HG02870 (cell line): ENCODE results near the gene LANCL1.
A peak's percentile ranks its signal among the peaks of the same experiment; 100 is the strongest.
"Not testable (repeated sequence)": the region's sequence is repeated elsewhere in the genome, so short reads cannot be mapped to it uniquely, and the experiment has no call there.

Source experiments
- ATAC-seq: cut with Tn5 transposase; IDR thresholded peaks from one replicate; pipeline ENCODE4 v1.9.1; 2021; ENCODE audit warnings: mild to moderate bottlenecking, moderate library complexity; ENCODE audit not compliant: unreplicated experiment

LANCL1 gene

DNA sequence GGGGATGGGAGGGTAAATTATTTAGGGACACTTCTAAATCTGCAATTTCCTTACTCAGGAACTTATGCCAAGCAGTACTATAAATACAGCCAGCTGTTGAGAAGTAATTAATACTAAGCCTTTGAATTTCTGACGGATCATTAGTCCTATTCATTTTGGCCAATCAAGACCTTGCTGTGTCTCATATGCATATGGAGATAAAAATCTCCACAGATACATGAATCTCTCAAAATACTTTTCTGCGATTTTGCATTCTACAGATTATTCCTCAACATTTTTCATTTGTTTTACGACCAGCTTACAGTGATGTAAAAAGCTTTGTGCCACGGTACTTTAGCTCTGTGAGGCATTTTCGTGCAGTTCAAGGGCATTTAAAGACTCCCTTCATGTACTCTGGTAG, 16.7 kb downstream of the LANCL1 start:
- peak; percentile 28 for ATAC-seq

GRCh38 chr2:210459407-210459806, 17.2 kb downstream of the LANCL1 start:
- ATAC-seq: no peak

DNA sequence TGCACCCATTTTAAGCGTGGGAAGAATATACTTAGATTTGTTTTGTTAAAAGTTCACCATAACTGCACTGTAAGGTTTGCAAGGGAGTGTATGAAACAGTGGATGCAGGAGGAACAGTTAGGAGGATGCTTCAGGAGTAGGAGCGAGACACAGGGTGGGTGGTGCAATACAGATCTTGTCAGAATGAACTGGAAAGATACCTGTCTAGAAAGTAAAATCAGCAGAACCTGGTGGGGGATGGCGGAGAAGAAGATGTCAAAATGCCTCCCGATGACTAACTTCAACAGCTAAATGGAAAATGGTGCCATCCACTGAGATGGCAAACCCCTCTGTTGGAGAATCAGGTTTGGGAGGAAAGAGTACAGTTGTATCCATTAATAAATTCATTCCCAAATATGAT, 18.2 kb downstream of the LANCL1 start:
- no peak for ATAC-seq

DNA sequence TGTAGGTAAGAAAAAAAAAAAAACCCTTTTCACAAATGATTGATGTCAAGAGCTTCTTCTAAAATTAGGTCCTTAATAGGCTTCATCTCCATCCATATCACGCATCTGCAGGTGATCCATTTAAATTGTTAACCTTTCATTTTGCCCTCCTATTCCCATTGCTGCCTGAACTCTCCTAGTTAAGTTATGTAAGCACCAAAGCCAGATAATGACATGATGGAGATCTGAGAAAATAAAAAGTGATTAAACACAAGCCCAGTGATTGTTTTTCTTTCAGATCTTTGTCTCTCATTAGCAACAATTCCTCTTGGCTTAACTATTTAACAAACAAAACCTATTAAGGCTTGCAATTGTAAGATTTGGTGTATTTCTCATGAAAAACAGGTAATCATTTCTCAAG, 20.0 kb downstream of the LANCL1 start:
- no peak for ATAC-seq

GRCh38 chr2:210454336-210454735, 22.2 kb downstream of the LANCL1 start:
- ATAC-seq: no peak

- no peak for ATAC-seq
Measured at GRCh38 chr2:210452194-210452593, 24.4 kb downstream of the LANCL1 start.

DNA sequence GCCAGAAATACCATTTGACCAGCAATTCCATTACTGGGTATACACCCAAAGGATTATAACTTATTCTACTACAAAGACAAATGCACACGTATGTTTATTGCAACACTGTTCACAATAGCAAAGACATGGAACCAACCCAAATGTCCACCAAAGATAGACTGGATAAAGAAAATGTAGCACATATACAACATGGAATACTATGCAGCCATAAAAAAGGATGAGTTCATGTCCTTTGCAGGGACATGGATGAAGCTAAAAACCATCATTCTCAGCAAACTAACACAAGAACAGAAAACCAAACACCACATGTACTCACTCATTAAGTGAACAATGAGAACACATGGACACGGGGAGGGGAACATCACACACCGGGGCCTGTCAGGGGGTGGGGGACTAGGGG, 25.6 kb downstream of the LANCL1 start:
- ATAC-seq: not testable (repeated sequence)

DNA sequence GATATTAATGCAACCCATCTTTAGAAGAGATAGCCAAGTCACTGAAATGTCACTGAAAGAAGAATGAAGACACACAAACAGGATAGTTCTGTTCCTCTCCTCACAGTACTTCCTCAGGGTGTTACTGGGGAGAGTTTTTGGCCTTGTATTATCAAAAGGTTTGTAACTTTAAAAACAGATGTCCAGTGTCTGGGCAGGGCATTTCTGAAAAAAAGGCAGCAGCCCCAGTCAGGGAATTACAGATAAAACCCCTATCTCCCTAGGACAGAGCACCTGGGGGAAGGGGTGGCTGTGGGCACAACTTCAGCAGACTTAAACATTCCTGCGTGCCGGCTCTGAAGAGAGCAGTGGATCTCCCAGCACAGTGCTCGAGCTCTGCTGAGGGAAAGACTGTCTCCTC, 30.8 kb downstream of the LANCL1 start:
- no peak for ATAC-seq

GRCh38 chr2:210445116-210445707, 31.3 kb downstream of the LANCL1 start:
- ATAC-seq: no peak

GRCh38 chr2:210443527-210443926, 33.0 kb downstream of the LANCL1 start:
- ATAC-seq: no peak

GRCh38 chr2:210442878-210443277, 33.7 kb downstream of the LANCL1 start:
- ATAC-seq: peak; percentile 16

DNA sequence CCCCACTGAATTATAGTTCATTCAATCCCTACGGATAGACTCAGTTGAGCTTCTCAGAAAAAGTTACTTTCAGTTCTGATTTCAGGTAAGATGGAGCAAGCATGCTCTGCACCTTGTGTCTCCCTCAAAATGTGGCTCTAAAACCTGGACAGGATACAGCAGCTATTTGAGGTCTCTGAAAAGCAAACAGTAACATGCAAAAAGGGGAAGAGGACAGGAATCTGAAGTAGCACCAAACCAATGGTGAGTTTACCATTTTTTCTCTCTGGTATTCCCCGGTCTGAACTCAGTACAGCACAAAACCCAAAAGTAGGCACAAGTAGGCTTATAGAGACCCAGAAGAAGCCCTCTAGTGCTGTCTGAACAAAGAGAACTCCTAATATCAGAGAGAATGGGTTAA, 34.1 kb downstream of the LANCL1 start:
- peak; percentile 51 for ATAC-seq

GRCh38 chr2:210440206-210440605, 36.4 kb downstream of the LANCL1 start:
- ATAC-seq: no peak

GRCh38 chr2:210435439-210435838, 41.1 kb downstream of the LANCL1 start:
- ATAC-seq: no peak

GRCh38 chr2:210432633-210433032, 43.9 kb downstream of the LANCL1 start:
- ATAC-seq: no peak

- no peak for ATAC-seq
Measured at GRCh38 chr2:210429403-210430137, 47.0 kb downstream of the LANCL1 start.

- ATAC-seq: no peak
Measured at GRCh38 chr2:210428393-210429179, 48.0 kb downstream of the LANCL1 start.

GRCh38 chr2:210427309-210427708, 49.2 kb downstream of the LANCL1 start:
- not testable (repeated sequence) for ATAC-seq

- ATAC-seq: no peak
Measured at GRCh38 chr2:210422366-210422765, 54.2 kb downstream of the LANCL1 start.

DNA sequence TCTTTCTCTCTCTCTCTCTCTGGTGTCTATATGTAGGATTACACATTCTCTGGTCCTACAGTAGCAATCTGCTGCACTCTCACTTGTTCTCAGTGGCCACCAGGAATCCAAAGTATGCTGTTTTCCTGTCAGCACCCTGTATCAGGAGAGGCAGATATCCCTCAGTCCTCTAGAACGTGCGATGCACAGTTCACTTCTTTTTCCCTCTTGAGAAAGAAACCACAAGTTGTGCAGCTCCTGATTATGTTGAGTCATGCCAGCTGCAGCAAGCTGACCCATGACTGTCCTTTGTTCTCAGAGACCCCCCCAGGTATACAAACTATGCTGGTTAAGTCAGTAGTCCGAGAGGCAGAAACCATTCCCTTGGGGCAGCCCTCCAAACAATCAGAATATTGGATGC, 54.6 kb downstream of the LANCL1 start:
- no peak for ATAC-seq

DNA sequence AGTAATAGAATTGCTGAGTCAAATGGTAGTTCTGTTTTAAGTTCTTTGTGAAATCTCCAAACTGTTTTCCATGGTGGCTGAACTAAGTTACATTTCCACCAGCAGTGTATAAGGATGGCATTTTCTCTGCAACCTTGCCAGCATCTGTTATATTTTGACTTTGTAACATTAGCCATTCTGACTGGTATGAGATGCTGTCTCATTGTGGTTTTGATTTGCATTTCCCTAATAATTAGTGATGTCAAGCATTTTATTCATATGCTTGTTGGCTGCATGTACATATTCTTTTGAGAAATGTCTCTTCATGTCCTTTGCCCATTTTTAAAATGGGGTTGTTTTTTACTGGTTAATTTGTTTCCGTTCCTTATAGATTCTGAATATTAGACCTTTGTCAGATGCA, 63.9 kb downstream of the LANCL1 start:
- no peak for ATAC-seq

DNA sequence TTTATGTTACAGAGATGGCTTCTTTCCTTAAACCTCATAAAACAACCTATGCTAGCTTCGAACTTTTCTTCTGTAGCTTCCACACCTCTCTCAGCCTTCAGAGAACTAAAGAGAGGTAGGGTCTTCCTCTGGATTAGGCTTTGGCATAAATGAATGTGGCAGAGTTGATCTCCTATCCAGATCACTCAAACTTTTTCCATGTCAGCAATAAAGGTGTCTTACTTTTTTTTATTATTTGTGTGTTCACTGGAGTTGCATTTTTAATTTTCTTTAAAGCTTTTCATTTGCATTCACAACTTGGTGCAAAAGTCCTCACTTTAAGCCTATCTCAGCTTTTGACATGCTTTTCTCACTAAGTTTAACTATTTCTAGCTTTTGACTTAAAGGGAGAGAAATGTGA, 66.0 kb downstream of the LANCL1 start:
- no peak for ATAC-seq
